ENCODE measurements around the gene GTF2A1L.

DNA sequence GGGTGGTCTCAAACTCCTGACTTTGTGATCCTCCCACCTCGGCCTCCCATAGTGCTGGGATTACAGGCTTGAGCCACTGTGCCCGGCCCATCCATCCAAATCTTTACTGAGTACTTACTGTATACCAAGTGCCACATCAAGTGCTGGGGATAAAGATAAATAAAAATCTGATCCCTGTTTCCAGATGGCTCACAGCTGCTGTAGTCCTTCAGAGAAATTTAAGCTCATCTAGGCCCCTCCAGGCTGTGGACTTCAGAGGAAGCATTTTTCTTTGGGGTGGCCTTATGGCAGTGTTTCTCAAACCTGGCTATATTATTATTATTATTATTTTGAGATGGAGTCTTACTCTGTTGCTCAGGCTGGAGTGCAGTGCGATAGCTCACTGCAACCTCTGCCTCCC is 33.7 kb upstream of the GTF2A1L start:
- TF ChIP-seq CTCF (conservative IDR thresholded peaks at IDR 0.05; ENCODE audit: low read depth, low read length) (no peak), EZH2 (IDR thresholded peaks at IDR 0.05; ENCODE audit: borderline replicate concordance, low read depth, low read length, poor library complexity, severe bottlenecking) (no peak)

All from A673 (cell line).